GM21529 (cell line): ENCODE data around the gene TBX18.

Source experiments
- ATAC-seq: cut with Tn5 transposase; IDR thresholded peaks from one replicate; pipeline ENCODE4 v1.9.1; 2021; ENCODE audit not compliant: unreplicated experiment

TBX18 gene

DNA sequence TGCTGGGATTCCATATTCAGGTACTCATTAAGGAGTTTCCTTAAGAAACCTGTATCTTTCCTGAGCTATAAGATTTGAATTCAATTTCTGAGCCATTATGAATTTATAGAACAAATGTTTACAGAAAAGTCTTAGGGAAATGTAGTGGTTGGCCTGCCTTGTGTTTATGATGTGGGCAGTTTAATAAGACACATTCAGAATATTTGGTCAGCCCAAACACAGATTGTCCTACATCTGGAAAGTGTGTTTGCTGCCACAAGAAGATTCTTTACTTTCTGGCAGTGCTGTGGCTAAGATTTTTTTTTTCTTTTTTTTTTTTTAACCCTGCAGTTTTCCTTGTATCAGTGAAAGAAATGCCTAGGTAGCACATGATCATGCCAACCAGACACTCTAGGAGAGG, 15.2 kb downstream of the TBX18 start:
- ATAC-seq: no peak

DNA sequence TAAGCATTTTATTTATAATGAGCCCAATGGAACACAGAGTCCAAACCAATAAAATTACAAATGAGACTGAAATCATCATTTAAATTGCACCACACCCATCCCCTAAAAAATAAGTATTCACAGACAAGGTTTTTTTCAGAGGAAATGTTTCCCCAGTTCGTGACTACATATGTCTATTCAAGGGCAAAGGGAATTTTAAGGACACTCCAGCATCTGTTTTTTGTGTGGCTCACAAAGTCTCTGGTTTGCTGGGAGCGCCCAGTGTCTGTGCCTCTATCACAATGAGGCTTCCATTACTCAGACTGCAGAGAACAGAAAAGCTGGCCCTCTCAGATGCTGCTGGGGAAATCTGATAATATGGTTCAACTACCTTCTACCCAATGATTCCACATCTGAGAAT, 16.0 kb downstream of the TBX18 start:
- ATAC-seq: no peak

DNA sequence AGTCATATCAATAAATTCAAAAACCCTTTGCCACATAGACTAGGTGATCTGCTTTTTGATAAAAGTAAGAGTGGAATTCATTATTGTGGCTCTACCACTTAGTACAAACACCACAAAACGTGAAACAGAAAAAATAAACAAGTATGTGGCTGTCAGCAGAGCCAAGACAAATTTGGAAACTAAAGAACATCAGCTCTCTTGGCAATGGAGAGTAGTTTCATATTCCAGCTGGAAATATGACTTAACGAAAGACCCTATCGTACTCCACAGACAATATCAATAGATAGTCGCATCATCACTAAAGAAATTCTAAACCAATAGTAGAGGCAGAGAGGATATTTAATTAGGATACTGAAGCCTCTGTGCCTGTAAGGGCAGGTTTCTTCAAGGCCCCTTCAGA, 20.8 kb downstream of the TBX18 start:
- ATAC-seq: no peak

DNA sequence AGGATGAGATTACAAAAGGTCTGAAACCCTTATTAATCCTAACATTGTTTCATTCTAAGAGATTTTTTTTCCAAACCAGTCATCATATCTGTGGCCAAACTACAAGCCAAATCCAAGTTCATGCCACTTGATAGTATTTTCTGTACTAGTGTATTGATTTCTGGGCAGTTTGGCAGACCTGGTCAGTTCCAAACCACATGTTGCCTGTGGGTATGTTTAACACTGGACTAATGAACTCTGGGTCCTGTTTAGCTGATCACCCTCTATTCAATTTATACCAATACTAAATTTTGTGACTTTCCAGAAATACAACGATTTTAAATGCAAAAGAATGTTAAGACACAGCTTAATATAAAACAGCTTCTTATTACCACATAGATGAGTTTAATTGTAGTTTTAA, 24.0 kb downstream of the TBX18 start:
- ATAC-seq: no peak

DNA sequence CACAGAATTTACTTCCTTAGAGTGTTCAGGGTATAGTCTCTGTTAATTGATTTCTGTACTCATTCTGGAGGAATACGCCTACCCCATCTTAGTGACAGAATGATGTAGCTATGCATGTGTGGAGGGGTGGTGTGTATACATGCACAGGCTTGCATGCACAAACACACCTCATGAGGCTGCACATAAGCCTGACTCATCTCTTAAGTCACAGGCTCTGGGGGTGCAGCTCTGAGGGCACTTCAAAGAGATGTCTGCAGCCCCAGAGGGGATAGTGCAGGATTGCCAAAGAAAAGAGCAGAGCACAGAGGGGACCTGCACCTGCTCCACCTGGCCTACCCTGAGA, 24.6 kb downstream of the TBX18 start:
- ATAC-seq: no peak

DNA sequence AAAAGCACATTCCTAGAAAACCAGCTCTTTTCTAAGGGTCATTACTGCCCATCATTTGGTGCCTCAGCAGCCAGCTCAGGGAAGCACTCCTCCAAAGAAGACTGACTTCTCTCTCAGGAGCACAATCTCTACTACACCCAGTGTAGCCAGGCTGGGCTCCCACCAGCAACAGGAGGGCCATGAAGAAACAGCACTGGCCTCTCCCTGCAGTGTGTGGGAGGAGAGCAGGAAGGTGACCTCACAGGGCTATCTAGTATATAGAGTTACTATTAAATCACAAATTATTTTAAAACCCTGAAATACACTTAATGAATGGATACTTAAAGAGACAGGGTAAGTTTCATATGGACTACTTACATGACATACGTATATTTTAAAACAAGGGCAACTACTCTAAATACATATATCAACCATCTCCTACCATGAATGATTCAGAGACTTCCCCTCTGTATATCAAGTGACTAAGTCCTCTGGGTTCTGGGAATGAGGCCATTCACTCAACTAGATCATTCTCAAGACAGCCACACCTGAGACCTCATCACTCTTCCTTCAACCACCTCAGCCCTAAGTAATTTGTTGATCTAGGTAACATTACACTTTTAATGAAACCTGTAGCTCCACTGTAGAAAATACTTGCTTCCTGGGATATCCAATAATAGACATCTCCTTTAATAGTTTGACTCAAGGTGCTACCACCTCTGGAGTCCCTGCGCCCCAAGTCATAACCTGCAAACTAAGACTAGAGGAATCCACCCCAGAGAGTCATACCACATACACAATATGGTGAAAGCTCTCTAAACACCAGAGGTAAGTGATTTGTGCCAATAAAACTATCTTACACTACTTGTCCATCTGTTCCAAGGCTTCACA, 25.2 kb downstream of the TBX18 start:
- ATAC-seq: no peak

DNA sequence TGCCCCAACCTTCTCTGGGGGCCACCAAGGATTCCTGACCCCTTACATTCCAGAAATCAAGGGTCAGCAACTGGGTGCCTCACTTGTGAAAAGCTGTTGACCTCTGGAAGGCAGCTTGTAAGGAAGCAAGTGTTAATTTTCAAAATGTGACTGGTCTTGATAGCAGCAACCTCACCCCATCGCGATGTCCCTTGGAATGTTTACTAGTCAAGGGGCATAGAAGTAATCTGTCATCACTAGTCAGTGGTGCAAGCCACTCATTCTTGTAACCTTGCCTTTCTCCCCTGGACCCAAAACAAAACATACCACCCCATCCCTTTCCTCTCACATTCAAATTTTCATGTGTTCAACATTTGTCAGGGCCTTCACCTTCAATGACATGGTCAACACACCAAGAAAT, 30.5 kb downstream of the TBX18 start:
- ATAC-seq: no peak

DNA sequence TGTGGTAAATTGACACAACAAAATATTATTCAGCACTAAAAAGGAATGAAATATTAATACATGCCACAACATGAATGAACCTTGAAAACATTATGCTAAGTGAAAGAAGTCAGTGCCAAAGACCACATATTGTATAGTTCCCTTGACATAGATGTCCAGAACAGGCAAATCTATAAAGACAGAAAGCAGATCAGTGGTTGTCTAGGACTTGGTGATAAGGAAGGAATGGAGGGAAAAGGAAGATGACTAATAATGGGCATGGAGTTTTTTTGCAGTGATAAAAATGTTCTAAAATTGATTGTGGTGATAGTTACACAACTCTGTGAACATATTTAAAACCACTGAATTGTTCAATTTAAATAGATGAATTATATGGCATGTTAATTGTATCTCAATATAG, 32.5 kb downstream of the TBX18 start:
- ATAC-seq: no peak

DNA sequence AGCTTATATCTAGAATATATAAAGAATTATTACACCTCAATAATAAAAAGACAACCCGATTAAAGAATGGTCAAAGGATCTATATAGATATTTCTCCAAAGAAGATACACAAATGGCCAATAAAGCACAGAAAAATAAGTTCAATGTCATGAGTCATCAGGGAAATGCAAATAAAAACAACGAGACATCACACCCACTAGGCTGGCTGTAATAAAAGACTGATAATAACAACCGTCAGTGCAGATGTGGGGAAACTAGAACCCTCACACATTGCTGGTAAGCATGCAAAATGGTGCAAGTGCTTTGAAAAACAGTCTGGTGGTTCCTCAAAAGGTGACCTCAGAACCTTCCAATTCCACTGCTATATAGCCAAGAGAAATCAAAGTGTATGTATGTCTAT, 33.0 kb downstream of the TBX18 start:
- ATAC-seq: no peak

DNA sequence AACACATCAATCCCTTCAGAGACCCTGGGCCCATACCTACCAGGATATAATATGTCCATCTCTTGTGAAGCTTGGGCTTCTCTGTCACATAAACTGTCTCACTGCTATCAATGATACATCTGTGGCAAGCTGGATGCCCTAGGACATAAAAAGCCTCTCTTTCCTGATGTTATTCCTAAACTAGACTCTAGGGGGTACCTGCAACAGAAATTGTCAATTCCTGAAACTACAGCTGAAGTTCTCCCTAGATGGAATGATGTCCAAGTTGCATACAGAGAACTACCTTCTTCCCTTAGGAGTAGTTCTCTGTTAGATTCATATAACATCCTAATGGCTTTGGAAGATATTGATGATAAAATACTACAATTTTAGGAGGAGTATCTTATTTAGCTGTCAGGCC, 35.8 kb downstream of the TBX18 start:
- no peak for ATAC-seq

DNA sequence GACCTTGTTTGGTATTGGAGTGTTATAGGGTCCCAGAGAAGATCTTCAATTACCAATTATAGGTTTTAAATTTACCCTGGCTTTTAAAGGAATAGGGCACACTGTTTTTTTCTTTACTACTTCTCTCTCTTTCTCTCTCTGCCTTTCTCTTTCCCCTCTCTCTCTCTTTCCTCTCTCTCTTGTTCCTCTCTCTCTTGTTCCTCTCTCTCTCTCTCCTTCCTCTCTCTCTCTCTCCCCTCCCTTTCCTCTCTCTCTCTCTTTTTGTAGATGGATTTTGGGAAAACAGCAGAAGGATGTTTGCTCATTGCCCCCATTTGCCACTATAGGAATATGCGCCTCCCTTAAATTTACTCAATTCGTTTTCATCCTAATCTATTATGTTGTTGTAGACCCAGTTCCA, 45.2 kb downstream of the TBX18 start:
- ATAC-seq: no peak

DNA sequence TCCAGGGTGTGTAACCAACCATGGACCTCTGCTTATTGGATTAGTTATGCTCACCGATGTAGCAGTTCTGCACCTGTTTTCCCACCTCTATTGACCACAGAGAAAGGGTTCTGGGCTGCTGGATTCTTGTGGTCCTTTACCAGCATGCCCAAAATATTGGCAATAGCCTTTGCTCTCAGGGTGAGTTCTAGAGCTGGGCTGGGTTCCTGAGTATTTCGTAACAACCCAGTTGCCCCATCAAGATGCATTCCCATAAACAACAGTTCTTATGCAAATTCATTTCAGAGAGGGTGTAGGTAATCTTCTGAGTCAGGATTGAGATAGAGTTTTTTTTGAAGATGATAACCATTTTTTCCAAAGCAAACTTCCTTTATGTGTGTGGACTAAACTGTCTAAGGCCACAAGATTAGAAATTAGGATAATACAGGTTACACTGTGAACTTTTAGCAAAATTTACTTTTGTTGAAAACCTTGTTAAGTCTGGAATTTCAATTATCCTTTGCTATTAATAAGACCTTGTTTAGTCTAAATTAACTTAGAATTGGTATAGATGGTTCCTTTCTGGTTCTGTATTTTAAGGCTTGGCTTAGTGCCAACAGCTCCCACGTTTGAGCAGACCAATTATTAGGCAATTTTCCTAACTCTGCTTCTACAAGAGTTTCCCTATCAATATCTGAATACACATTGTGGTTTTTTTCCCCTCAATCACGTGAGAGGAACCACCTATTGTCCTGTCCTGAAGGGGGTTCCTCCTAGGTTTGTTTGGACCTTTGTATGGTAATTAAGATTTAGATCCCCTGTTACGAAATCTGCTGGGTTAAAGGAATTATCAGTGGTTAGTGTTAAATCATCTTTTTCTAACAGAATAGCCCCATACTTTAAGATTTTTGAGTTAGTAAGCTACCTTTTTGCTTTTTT, 46.1 kb downstream of the TBX18 start:
- ATAC-seq: no peak

DNA sequence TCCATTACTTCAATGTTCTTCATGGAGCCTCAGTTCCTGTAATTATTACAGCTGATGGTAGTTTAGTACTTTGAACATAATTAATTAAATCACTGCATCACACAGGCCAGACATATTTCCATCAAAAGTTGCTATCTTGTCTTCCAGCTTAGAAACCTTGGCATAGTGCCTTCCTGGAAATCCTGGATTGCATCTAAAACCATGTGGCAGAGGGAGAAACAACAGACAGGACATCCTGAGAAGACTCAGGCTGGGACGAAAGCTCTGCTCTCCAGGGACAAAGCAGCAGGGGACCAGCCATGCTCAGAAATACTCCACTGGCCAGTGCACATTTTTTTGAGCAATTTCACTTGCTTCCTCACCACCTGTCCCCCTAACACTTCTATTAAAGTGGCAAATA, 55.3 kb downstream of the TBX18 start:
- ATAC-seq: no peak

DNA sequence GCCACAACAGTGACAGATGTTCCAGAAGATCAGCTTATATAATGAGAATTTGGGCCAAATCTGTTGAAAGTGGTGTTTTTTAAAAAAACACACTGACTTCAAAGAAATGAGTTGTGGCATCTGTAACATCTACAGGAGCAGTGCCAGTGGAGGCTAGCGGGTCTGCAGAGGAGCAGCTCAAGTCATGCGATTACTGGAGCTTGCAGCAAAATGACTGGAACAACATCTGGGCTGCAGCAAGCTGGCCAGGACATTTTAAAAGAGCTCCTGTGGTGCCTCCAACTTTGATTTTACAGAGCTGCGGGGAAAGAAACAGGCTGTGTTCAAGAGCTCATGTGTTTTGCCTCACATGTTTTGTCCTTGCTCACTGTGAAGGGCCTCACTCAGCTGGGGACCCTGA, 57.2 kb downstream of the TBX18 start:
- no peak for ATAC-seq

DNA sequence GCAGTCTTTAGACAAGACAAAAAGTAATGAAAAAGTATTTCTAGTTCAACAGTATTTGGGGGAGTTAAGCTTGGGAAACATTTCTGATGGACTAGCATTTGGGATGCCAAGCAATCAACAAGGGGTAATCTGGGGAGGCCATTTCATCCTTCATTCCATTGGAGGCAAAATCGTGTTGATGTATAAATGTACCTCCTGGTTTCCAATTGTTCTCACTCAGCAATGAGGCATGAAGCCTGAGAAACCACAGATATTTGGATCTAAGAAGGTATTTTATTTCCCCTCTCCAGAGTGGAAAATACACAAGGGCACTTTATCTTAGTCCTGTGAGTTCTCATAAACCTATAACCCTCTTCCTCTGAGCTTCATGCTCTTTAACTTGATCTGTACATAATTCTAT, 68.2 kb downstream of the TBX18 start:
- ATAC-seq: no peak

DNA sequence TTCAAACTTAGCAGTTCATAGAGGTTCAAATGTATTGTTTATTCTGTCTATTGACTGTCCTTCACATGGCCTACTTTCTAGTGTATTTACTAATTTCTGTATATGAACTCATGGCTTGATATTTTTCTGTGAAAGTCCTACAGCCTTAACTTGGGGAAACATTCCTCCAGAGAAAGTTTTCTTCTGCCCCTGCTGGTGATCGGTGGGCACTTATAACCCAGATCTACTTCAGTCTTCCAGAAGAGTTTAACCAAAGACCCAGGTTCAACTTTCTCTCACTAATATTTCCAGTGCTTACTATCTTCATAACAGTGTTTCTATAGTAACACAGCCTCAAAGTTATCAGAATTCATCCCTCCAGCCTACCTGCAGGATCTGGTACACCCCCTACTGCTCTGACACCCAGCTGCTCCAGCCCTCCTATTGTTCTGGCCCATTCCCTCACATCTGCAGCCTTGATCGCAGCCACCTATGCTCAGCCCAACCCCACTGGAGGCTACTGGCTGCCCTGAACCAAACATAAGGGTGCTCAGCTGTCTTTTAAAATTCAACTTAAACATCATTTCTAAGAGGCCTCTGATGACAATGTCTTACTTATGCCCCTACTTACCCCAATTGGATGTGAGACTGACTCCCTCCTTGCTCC, 72.3 kb downstream of the TBX18 start:
- no peak for ATAC-seq

DNA sequence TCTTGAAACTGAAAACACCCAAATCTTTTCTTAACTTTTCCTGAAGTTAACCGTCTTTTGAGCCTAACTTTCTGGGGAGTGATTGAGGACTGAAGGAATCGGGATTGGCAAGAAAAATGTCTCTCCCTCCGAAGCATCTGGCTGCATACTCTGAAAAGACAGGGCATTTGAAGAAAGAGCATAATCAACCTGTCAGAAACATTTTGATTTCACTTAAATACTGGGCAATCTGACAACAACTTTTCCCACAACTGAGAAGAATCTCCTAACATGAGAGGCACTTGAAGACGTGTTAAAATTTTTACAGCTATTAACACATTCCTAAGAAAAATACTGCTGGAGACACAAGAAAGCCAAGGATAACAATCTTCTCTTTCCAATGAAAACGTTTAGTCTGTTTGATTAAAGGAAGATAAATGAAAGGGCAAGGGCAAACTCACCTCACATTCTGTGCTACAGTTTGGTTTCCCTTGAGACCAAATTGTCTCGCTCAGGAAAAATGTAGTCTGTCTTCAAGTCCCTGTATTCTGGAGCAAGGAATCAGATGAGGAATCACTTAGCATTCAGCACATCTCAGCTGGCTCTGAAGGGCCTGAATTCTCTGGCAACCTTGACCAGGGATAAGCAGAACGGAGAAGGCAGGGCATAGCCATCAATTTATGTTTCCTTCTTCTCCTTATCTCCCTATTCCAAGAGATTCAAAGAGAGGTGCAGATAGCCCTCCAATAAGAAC, 76.1 kb downstream of the TBX18 start:
- no peak for ATAC-seq

DNA sequence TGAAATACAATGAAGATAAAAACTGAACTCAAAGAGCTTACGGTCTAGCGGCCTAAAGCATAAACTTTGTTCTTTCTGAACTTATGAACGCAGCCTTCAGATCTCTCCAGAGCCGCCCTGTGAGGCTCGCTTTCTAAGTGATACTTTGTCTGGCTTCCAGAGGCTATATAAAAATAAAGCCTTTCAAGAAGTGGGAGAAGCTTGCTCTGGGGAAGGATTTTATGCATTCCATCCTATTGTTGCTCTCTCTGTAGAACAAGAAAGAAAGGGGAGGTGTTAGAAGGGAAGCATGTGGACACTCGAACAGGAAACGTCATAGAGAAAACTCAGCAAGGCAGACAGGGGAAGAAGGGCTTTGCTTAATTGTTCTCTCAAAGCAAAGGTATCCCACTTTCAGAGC, 77.0 kb downstream of the TBX18 start:
- no peak for ATAC-seq

DNA sequence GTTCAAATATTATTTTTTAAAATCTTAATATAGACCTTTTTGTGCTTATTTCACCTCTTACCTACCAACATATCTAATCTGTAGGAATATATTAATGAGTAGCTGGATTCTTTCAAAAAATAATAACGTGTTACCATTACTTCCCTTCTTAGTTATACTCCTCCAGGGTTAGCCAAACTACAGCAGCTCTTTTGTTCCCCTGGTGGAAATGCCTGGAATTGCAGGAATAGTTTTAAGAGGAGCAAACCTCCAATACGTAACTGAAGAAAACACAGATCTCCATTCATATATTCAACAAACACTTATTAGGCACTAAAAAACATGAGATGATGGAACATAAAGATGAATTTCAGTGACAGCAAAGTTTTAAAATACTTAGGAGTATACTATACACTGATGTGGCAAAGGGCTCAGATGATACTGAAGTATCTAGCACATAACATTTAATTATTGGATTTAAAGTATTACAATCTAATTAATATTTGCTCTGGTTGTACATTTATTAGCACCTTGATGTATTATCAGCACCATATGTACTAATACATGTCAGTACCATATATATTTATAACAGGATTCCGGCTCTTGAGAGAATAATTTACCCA, 78.3 kb downstream of the TBX18 start:
- ATAC-seq: peak; percentile 61

DNA sequence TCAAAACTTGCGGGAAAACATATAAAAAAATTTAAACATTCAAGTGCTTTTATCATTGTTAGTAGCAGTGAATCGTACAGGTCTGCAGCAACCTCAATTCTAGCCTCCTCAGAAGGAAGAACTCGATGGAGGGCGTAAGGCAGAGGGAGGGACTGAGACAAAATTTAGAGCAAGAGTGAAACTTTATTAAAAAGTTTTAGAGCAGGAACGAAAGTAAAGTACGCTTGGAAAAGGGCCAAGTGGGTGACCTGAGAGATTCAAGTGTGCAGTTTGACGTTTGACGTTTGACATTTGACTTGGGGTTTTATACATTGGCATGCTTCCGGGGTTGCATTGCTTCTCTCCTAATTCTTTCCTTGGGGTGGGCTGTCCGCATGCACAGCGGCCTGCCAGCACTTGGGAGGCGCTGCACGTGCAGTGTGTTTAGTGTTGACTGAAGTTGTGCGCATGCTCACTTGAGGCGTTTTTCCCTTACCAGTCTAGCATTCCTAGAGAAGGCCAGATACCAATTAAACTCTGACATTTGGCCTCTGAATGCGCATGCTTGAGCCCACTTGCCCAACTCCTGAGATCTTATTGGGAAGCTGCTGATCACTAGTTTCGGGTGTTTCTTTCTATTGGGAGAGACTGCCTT, 82.6 kb downstream of the TBX18 start:
- no peak for ATAC-seq
